MCF 10A (cell line): ENCODE data around the gene MAB21L4. TPM values are rescaled to one million over a fixed set of nuclear protein-coding genes. Genes with fewer than 3 reads are reported as not detected.

Source experiments
- BruUV-seq: library from RNA; stranded (reverse); fragments of 400-500 nt; replicated peaks from 2 replicates; lab custom pipeline; 2021; lab: Mats Ljungman, UMichigan
- CTCF ChIA-PET: fragments of 300-600 bp; sonication (Branson Sonifier 250); formaldehyde crosslinking; extraction: SDS; loops from one replicate; lab custom pipeline; 2021; ENCODE audit warnings: antibody characterized with exemption, inconsistent platforms; lab: Yijun Ruan, JAX
- POLR2A ChIA-PET: fragments of 300-600, 350-650 bp; sonication (Branson Sonifier 250); formaldehyde crosslinking; extraction: SDS; loops from one replicate; lab custom pipeline; 2020; ENCODE audit warnings: antibody characterized with exemption, inconsistent platforms; lab: Yijun Ruan, JAX
- DNase-seq: peaks from one replicate; pipeline ENCODE4 v3.0.0-alpha.2; 2018; ENCODE audit not compliant: unreplicated experiment
- H3K27ac Mint-ChIP-seq: one replicate; pipeline ENCODE4 v1.8.0; 2022; ENCODE audit warnings: mild to moderate bottlenecking, low read depth, mixed read lengths; ENCODE audit not compliant: unreplicated experiment
- H3K27me3 Mint-ChIP-seq: one replicate; pipeline ENCODE4 v1.8.0; 2022; ENCODE audit warnings: mixed read lengths; ENCODE audit not compliant: insufficient read depth, unreplicated experiment
- H3K36me3 Mint-ChIP-seq: one replicate; pipeline ENCODE4 v1.8.0; 2022; ENCODE audit warnings: mild to moderate bottlenecking, moderate library complexity, mixed read lengths; ENCODE audit not compliant: insufficient read depth, unreplicated experiment
- H3K4me1 Mint-ChIP-seq: one replicate; pipeline ENCODE4 v1.8.0; 2022; ENCODE audit warnings: mixed read lengths; ENCODE audit not compliant: insufficient read depth, unreplicated experiment
- H3K4me3 Mint-ChIP-seq: one replicate; pipeline ENCODE4 v1.8.0; 2022; ENCODE audit warnings: mild to moderate bottlenecking, moderate library complexity, mixed read lengths; ENCODE audit not compliant: unreplicated experiment
- H3K9me3 Mint-ChIP-seq: one replicate; pipeline ENCODE4 v1.8.0; 2022; ENCODE audit warnings: mixed read lengths; ENCODE audit not compliant: unreplicated experiment
- CTCF ChIP-seq: fragments of 200-600 bp; IDR thresholded peaks from one replicate; pipeline ENCODE4 v1.8.0; 2022; ENCODE audit warnings: antibody characterized with exemption, mild to moderate bottlenecking; ENCODE audit not compliant: unreplicated experiment
- intact Hi-C: fragments of 100-400 bp; cut with micrococcal nuclease; formaldehyde crosslinking; loops from 2 replicates; pipeline ENCODE4 v1.14.1; 2022
- total RNA-seq: library from RNA; stranded (reverse); gene quantifications from 2 replicates; pipeline ENCODE4 v1.2.3, GENCODE V29; 2022

Gene MAB21L4
- total RNA-seq, 1 experiment from 2014 or later, result not detected

DNA sequence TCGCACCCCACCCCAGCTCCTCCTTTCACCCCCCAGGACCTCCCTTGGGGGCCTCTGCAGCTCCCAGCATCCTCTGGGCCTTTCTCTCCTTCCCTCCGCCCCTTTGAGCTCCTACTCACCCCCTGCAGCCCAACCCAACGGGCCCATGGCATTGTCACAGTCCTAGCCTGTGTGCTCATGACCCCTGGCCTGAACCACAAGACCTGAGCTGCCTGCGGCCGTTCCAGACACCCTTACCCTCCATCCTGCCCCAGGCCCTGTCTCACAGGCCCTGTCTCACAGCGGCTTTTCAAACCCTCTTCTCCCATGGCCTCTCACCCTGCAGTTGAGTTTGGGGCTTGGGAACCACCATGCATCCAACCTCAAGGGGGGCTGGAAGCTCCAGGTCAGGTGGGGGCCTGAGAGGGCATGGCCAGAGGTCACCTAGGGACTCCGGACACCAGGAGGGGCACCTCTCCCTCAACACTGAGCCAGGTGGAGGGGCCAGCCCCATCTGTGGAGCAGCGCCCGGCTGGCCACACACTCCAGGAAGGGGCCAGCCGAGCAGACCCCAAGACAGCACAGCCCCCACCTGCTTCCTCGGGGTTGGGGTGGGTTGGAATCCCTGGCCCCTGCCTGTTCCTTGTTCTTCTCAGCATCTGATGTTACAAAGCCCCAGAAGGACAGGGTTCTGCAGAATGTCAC is 6.9 kb downstream of the MAB21L4 start:
- CTCF ChIA-PET, result no interaction called here
- no peak overlapping the region for H3K27ac Mint-ChIP-seq
- DNase-seq, result no peak
- H3K9me3 Mint-ChIP-seq, result no peaks in the 10 kb centered on the region
- no peaks in the 10 kb centered on the region for H3K27me3 Mint-ChIP-seq
- POLR2A ChIA-PET, result no interaction called here
- no peak for TF ChIP-seq CTCF
- intact Hi-C loops, result no loop called here
- no TSS peak for BruUV-seq
- peaks cover 5% of the 10 kb centered on the region for H3K4me1 Mint-ChIP-seq
- no peaks in the 10 kb centered on the region for H3K36me3 Mint-ChIP-seq
- no peak overlapping the region for H3K4me3 Mint-ChIP-seq

- H3K4me3 Mint-ChIP-seq, result no peak overlapping the region
- DNase-seq, result no peak
- ChIA-PET CTCF (no interaction called here), POLR2A (no interaction called here)
- intact Hi-C loops, result no loop called here
- no peaks in the 10 kb centered on the region for H3K9me3 Mint-ChIP-seq
- no peak overlapping the region for H3K27ac Mint-ChIP-seq
- H3K4me1 Mint-ChIP-seq, result no peaks in the 10 kb centered on the region
- H3K36me3 Mint-ChIP-seq, result no peaks in the 10 kb centered on the region
- no peak for TF ChIP-seq CTCF
- H3K27me3 Mint-ChIP-seq, result no peaks in the 10 kb centered on the region
- no TSS peak for BruUV-seq
These were observed 7.6 kb downstream of the MAB21L4 start for GRCh38 chr2:240888130-240888889.

DNA sequence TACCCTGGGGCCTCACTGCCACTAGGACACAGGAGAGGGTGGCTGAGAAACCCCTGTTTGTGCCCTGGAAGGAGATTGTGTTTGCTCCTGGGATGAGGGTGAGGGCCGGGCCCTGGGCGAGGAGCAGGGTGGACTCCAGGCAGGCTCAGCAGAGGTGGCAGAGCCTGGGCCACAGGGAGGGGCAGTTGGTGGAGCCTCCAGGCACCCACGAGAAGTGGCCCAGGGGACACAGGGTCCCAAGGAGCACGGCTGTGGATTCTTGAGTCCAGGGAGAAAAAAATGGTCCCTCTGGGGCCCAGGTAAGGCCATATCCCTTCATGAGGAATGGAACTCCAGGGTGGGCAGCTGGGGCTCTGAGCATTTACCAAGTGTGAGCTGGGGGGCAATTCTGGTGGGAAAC is 8.3 kb downstream of the MAB21L4 start:
- CTCF ChIA-PET, result no interaction called here
- Mint-ChIP-seq H3K4me1 (no peaks in the 10 kb centered on the region), H3K27me3 (no peaks in the 10 kb centered on the region), H3K36me3 (no peaks in the 10 kb centered on the region), H3K9me3 (no peaks in the 10 kb centered on the region), H3K27ac (no peak overlapping the region), H3K4me3 (no peak overlapping the region)
- POLR2A ChIA-PET, result no interaction called here
- no peak for DNase-seq
- no TSS peak for BruUV-seq
- TF ChIP-seq CTCF, result no peak
- intact Hi-C loops, result no loop called here

DNA sequence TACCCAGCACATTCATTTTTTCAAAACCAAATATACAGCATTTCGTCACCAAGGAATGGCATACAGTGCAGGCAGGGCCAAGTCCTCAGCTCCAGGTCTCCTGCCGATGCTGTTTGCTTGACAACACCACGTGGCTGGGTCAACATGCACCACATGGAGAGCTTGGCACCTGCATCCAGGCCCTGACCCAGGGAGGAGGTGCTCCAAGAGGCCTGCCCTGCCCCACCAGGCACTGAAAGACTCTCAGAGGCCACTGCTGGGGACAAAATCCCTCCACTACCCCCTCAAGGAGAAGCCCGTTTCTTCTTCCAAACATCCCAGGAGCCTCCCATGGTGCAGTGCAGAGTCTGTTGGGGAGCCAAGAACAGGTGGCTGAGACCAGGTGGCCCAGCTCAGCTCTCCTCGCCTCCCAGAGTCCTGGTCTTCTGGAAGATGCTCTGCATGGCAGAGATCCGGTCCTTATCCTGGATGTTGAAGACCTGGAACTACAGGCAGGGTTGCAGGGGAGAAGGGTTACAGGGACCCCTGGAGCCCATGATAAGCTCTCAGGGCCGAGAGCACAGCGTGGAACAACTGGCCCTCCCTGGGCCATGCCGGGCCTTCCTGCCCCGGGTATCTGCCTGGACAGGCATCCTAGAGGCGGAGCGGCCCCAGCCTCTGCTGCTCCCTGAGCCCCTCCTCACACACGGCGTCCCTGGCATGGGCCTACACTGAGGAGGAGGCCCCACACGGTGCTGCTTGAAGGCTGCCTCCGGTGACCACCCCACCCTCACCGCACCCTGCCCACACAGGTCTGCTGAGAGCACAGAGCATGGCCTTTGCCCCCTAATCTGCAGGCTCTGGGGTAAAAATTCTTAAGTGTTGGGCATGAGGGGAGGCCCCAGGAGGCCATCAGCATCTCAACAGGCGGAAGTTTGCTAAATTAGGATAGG is 9.0 kb downstream of the MAB21L4 start:
- TF ChIP-seq CTCF, result no peak
- no peak overlapping the region for H3K4me3 Mint-ChIP-seq
- no peak overlapping the region for H3K27ac Mint-ChIP-seq
- DNase-seq, result no peak
- no peaks in the 10 kb centered on the region for H3K27me3 Mint-ChIP-seq
- H3K4me1 Mint-ChIP-seq, result no peaks in the 10 kb centered on the region
- intact Hi-C loops, result no loop called here
- H3K36me3 Mint-ChIP-seq, result no peaks in the 10 kb centered on the region
- ChIA-PET CTCF (no interaction called here), POLR2A (no interaction called here)
- BruUV-seq, result no TSS peak
- no peaks in the 10 kb centered on the region for H3K9me3 Mint-ChIP-seq
